ENCODE data around the gene MACROD1.

MACROD1 gene

DNA sequence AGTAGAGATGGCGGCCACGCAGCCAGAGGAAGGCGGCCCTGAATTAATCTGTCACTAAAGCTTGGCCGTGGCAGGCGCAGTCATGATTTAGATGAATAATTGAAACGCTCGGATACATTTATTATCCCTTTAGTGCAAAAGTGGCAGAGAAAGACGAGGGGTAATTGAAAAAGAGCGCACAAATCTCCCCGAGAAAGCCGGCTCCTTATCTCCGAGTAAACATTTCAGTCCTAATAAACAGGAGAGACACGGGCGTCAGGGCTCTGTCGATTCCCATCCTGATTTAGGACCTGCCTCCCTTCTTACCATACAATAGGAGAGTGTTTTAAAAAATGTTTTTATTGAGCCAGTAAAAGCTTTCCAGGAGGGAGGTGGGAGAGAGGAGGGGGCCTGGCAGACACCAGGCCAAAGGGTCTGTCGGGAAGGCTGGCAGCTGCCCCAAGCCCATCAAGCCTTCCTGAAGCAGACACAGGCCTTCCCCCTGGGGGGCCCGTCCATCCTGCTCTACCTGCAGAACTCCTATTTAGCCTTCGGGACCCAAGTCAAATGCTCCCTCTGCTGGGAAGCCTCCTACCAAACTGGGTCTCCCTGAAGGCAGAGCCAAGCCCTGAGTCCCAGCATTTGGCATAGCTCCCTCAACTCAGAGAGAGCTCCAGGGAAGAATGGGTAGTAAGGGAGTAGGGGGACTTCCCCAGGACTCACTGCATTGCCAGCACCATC, 156.8 kb downstream of the MACROD1 start:
- no peak for DNase-seq

DNA sequence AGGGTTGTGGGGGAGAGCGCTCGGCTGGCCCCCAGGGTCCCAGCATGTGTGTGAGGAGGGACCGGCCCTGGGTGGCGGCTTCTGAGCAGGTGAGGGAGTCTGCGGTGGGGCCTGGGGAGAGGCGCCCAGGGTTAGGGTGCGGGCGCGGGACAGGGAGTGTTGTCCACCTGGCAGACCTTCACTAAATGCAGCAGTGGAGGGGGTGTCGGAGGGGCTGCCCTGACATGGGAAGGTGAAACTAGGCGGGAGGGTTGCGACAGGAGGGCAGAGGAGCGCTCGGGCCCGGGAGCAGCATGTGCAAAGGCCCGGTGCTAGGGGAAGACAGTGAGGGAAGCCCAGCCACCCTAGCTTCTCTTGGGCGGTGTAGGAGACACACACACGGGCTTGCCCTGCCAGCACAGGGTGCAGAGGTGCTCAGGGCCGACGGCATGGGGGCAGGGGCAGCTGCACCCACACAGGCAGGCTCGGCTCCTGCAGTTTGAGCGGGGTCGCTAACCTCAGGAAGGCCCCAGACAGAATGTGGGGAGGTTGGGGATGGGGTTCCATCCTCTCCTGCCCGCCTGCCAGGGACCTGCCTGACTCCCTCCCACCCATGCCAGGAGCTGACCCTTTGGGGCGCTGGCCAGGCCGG, 157.5 kb downstream of the MACROD1 start:
- DNase-seq, result no peak

DNA sequence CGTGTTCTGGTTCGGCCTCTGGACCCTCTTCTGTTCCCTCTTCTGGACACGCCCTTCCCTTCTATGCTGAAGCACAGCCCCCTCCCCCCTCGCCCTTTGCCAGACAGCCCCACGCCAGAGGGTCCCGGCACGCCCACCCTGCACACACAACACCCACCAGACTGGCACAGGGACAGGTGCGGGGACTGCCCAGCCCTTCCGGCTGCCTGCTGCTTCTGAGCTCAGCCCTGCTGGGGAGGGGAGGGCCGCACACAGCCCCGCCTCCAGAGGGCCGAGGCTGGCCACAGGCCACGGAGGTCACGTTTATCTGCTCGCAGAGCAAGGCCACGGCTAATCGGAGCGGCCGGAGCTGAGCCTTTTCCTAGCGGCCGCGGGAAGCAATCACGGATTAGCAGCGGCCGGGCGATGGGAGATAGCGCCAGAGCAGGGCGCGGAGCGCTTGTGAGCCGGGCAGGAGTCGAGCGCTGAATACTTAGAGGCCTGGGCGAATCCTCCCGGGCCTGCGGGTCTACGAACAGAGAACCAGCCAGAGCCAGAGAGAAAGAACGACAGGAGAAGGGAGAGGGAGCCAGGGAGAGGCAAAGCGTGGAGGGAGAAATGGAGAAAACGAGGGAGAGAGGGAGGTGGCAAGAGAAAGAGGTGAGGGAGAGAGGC, 158.2 kb downstream of the MACROD1 start:
- no peak for DNase-seq

DNA sequence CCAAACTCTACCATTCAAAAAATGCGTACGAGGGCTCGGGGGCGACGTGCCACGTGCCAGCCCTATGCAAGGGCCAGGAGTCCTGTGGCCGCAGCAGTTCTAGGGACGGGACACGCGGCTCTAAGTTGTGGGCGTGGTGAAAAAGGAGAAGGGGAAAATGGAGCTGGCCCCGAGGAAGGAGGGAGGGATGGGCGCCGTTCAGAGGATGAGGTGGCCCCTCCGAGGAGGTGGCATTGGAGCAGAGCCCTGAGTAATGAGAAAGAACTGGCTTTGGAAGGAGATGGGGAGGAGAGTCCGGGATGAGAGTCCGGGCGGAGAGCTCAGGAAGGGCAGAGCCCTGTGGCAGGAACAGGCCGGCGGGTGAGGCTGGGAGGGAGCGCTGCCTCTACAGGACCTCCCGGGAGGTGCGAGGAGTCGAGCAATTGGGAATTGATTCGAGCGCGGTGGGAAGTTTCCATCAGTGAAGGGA, 158.7 kb downstream of the MACROD1 start:
- DNase-seq, result no peak

DNA sequence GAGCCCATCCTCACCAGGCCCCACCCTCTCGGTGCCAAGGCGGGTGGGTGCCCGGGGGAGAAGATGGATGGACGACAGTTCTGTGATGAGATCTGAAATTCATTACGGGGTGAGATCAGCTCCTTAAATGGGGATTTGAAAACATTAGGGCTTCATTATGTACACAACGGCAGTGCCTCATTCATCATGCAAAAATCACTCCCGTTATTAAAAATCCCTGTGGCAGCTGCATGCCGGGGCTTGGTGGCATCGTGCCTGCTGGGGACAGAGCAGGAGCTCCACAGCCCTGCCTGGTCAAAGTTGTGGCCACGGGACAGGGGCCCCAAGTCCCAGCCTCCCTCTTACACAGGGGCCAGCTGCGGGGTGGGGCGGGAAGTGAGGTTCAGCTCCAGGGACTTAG, 159.5 kb downstream of the MACROD1 start:
- DNase-seq, result no peak

DNA sequence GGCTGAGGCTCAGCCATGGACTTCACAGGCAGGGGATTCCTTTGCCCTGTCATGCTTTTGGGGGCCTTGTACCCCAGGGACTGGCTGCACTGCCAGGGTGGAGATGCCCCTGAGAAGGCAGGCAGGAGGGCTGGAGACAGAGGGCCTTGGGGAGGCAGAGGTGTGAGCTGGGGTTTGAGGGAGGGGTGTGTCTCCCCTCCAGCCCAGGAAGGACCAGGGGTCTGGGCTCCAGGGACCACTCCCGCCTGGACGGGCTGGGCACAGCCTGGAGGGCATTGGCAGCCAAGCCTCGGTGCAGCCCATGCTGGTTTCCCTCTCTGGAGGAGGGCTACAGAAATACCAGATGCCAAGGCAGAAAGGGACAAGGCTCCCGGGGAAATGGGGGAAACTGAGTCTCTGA, 160.2 kb downstream of the MACROD1 start:
- no peak for DNase-seq

DNA sequence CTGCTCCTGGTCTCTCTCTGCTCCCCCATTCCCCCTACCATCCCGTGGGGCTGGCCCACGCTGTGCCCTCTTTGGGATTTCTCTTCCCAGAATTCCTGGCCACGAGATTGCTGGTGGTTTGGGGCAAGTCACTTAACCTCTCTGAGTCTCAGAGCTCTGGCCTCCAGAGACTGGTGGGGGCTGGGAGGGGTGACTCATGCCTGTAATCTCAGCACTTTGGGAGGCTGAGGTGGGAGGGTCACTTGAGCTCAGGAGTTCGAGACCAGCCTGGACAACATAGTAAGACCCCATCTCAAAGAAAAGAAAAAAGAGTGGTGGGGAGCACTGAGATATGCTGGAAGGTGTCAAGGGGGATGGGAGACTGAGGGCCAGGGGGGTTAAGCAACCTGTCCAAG, 161.3 kb downstream of the MACROD1 start:
- DNase-seq, result no peak

DNA sequence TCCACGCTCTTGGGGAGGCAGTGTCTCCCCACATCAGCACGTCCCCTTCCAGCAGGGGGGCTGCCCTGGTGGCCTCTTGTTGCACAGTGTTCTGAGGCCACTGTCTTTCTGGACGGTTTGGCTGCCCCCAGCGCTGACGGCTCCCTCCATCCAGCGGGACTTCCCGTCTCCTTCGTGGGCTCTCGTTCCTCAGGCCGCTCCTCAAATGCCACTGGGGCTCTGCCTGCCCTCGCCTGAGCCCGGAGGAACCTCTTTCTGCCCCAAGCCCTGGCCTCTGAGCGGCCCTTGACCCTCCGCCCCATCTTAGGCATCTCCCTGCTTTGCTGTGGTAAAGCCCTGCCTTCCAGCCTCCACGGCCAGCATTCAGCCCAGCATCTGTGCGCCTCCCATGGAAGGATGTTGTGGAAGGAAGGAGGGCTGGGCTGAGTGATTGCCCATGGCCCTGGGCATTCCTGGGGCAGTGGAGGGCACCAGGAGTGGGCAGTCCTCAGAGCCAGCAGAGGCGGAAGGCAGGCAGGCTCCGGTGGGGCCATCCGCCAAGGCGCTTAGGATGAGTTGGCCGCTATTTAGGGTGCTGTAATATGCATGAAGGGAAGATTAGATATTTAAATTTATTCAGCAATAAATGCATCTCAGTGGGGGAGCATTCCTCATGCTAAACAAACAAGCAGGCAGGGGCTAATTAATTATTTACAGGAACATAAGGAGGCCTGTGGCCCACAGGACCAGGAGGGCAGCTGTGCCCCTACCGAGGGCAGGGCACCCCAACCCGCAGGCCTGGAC, 161.9 kb downstream of the MACROD1 start:
- DNase-seq, result no peak

DNA sequence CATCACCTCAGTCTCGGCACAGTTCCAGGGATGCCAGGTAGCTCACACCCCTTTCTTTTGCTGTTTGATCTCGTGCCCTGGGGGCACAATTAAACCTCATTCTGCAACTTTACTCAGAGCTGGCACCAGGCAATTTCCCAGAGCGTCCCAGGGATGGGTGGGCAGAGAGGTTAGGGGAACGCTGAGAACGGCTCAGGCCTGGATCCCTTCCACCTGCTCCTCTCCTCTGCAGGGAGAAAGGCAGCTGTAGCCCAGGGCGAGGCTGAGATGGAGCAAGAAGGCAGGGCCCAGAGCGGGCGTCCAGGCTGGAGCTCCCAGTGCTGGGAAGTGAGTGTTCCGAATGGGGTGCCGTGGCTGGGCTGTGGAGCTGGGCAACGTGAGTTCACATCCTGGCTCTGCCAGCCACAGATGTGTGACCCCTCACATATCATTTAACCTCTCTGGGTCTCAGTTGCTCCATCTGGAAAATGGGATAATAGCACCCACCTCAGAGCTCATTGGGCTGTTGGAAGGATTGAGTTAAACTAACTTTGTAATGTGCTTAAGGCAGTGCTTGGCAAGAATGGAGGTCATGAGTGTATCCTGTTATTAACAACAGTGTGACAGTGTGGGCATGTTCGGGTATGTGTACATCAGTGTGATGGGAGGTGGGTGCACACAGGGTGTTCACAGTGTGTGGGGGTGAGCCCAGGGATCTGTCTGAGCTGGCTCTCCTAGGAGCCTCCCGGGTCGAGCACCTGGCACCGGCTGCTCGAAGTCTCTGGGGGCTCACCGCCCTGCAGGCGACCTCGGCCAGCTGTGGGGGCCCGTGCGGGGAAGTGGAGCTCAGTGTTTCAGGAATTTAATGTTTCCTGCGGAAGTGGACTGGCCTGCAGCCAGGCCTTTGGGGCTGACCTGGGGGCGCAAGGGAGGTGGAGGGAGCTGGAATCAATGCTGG, 164.2 kb downstream of the MACROD1 start:
- DNase-seq, result no peak

DNA sequence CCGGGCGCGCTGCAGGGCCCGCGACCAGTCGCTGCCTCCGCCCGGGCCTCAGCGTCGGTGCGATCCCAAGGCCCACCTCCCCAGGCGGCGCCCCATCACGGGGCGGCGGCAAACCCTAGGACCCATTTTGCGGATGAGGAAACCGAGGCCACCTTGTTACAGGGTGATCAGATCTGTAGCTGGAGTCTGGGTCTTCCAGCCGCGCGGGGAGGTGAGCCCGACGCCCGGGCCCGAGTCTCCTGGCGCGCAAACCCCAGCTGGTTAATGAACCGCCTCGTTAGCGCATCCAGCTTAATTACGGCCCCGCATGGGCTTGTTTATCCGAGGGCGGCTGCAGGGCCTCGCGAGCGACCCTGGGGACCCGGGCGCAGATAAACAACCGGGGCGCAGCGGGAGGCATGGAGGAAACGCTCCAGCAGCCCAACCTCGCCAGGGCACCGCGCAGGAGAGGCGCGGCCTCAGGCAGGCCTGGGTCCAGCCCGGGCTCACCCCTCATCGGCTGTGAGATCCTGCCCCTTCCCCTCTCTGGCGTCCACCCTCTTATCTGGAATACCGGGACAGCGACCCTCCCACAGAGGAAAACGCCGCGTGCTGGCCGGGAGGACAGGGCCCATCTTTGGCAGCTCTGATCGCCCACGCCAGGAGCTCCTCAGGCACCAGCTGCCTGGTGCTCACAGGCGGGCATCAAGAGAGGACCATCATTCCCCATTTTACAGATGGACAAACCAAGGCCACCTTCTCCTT, 165.0 kb downstream of the MACROD1 start:
- no peak for DNase-seq

DNA sequence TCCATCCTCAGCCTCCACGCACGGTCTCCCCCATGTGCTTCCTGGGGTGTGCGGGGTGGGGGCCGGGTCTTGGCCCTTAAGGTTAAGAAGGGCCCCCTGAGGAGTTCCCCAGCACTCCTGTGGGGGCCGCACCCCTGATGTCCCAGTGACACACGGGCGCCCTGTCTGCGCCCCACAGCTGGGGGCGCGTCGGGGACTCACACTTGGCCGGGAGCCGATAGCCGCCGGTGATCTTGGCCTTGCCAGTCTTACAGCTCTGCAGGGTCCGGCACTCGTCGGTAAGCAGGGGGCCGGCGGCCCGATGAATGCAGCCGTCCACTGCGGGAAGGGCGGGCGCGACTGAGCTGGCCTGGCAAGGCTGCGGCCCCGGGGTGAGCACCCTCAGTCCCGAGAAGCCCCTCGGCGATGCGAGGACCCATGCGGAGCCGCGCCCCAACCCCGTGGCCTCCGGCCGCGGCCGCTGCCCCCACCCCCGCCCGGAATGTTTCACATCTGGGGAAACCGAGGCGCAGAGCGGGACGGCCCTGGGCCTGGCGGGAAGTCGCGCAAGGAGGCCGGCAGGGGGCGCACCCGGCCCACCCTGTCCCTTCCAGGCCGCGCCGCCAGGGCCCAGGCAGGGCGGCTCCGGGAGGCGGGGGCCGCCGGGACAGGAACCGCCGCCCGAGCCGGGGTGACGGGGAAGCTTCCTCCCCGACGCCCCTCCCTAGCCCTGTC, 165.7 kb downstream of the MACROD1 start:
- peak; percentile 91 for DNase-seq

DNA sequence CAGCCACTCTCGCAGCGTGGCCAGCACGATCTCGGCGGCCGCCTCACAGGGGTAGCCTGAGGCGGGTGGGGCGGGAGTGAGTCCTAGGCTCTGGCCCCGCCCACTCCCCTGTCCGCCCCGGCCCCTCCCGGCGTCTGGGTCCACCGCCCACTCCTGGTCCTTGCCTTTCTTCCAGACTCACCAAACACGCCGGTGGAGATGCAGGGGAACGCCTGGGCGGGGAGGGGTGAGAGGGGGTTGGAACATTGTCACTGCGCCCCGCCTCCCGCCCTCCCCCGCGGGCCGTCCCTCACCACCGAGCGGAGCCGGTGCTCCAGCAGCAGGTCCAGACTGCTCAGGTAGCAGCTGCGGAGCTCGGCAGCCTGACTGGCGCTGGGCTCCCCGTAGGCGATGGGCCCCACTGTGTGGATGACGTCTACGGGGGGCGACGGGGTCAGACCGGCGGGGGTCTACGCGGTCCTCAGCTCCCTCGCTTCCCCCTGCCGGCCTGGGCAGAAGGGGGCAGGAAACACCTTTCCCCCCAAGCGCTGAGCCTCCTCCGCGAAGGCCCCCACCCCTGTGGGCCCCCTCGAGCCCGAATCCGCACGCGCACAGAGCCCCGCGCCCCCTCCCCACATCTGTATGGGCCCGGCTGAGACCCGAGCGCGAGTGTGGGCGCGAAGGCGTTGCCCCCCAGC, 166.4 kb downstream of the MACROD1 start:
- DNase-seq, result peak; percentile 87

DNA sequence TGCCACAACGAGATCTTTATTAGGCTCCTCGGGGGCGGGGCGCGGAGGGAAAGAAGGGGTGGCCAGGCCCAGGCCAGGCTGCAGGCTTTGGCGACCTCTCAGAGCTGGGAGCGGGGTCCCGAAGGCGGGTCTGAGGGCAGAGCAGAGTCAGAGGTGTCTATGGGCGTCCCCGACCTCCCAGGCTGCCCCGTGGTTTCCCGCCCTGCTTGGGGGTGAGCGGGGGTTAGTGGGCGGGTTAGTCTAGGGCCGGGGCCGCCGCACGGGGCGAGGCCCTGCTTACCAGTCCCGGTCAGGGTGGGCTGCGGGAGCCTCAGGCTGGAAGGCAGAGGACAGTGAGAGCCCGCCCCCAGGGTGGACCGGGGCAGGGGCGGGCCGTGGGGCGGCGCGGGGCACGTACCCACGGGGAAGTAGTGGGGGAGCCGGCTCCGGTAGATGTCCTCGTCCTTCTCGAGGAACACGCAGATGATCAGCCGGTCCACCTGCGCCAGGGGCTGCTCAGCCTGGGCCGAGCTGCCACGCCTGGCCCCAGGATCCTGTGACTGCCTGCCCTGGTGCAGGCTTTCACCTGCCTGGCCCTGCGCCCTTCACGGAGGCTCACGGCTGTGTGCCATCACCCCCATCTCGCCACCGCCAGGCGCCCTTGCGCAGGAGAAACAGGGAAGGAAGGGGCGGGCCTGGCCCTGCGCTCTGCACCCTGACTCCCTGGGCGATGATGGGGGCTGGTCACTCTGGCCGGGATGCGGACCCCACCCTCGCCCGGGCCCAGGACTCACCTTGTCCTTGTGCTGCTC, 167.2 kb downstream of the MACROD1 start:
- DNase-seq, result no peak

DNA sequence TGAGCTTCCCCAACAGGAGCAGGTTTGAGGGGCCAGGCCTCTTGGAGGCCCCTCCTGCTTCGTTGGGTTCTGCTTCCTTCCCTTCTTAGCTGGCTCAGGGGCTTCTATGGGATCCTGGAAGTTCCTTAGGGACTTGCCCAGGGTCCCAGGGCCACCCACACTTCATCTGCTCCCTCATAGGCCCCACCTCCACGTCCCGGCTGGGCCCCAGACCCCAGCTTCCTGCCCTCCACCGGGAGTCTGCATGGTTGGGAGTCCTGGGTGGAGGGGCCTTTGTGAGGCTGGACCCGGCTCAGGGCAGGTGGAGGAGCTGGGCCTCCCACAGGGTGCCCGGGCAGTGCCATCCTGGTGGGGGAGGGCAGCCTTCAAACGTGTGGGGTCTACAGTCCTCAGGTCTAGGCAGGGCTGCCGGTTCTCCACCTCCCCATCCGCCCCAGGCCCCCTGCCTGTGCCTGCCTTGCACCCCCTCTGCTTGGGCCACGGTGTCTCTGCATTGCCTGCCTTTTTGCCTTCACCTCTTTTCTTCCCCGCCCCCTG, 168.0 kb downstream of the MACROD1 start:
- no peak for DNase-seq

DNA sequence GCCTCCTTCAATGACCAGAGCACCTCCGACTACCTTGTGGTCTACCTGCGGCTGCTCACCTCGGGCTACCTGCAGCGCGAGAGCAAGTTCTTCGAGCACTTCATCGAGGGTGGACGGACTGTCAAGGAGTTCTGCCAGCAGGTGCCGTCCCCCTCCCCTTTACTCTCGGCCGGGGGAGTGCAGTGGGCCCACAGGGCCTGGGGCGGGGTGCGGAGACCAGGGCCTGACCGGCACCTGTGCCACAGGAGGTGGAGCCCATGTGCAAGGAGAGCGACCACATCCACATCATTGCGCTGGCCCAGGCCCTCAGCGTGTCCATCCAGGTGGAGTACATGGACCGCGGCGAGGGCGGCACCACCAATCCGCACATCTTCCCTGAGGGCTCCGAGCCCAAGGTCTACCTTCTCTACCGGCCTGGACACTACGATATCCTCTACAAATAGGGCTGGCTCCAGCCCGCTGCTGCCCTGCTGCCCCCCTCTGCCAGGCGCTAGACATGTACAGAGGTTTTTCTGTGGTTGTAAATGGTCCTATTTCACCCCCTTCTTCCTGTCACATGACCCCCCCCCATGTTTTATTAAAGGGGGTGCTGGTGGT, 168.7 kb downstream of the MACROD1 start:
- no peak for DNase-seq

DNA sequence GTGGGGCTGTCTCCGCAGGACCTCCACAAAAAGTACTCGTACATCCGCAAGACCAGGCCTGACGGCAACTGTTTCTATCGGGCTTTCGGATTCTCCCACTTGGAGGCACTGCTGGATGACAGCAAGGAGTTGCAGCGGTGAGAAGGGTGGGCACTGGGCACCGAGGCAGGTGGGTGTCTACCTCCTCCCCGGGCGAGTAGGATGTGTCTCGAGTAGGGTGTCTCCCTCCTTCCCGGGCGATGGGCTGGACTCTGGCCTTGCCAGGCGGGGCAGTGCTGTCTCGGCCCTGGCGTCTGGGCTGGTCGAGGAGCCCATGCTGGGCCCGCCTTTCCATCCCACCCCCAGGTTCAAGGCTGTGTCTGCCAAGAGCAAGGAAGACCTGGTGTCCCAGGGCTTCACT, 169.4 kb downstream of the MACROD1 start:
- DNase-seq, result no peak

DNA sequence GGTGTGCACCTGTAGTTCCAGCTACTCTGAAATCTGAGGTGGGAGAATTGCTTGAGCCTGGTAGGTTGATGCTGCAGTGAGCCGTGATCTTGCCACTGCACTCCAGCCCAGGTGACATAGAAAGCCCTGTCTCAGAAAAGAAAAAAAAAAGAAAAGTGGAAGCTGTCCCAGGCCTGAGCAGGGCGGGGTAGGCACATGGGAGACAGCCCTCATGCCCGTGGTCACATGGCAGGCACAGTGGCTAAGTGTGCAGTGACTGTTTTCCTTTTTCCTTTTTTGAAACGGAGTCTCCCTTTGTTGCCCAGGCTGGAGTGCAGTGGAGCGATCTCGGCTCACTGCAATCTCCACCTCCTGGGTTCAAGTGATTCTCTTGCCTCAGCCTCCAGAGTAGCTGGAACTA, 171.9 kb downstream of the MACROD1 start:
- DNase-seq, result no peak

DNA sequence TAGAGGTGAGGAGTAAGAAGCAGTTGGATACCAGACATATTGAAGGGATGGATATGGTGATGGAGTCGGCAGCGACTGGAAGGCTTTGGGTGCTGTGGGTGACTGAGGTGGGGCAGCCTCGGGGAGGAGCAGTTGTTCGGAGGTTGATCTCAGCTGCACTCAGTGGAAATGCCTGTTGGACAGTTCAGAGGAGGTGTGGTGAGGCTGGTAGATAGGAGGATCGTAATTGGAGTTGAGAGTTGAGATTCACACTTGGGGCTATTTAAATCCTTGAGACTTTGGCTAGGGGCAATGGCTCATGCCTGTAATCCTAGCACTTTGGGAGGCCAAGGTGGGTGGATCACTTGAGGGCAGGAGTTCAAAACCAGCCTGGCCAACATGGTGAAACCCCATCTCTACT, 172.8 kb downstream of the MACROD1 start:
- DNase-seq, result no peak

DNA sequence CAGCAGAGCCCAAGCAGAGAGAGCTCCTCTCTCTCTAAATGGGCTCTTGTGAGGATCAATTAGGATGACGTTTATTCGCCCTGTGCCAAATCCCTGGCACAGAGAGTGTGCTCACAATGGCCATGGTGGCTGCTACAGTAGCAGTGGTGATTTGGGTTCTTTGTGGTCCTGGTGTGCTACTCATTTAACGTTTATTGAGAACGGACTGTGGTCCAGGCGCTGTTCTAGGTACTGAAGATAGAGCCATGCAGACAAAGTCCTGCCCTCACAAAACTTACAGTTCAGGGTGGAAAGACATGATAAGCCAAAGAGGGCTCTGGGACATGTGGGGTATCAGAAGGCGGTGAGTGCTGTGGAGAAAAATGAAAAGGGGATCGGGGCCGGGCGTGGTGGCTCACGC, 174.4 kb downstream of the MACROD1 start:
- no peak for DNase-seq
